NCI-H2196 treated with DMSO at 0.1 percent for 48 hours (cell line): ENCODE measurements around the gene C19orf25.

Experiments used
- DNase-seq: peaks from one replicate; lab custom pipeline; 2025; ENCODE audit not compliant: unreplicated experiment; lab: John Stamatoyannopoulos, UW

C19orf25 gene

DNA sequence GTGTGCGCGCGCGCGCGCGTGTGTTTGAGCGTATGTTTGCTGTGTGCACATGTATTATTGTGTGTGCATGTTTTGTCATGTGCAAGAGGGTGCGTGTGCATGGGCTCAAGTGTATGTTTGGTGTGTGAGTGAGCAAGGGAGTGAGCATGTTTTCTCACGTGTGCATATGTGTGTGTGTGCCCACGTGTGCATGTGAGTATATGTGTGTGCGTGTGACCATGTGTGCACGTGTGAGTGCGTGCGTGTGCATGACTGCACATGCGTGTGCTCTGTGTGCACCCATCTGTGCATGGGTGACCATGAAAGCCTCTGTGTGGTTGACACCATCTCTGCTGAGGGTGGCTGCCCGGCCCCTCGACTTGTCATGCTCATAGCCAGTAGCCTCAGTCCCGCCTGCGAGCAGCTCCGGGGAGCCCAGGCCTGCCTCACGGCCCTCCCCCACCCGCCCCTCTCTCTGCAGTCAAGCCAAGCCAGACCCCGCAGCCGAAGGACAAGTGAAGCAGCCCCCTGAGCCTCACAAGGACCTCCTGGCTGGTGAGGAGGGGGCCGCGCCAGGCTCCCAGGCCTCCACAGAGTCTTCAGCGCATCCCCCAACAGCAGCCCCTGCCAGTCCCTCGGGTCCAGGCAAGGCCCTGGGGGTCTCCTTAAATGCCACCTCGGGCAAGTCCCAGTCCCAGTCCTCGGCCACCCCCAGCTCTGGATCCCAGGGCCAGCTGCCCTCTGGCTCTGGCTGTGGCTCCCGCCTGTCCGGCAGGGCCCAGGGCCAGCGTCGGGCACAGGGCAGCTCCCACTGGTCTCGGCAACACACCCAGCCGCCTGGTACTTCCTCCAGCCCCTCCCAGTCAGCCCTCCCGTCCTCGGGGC is 17.9 kb upstream of the C19orf25 start:
- DNase-seq, result no peak

DNA sequence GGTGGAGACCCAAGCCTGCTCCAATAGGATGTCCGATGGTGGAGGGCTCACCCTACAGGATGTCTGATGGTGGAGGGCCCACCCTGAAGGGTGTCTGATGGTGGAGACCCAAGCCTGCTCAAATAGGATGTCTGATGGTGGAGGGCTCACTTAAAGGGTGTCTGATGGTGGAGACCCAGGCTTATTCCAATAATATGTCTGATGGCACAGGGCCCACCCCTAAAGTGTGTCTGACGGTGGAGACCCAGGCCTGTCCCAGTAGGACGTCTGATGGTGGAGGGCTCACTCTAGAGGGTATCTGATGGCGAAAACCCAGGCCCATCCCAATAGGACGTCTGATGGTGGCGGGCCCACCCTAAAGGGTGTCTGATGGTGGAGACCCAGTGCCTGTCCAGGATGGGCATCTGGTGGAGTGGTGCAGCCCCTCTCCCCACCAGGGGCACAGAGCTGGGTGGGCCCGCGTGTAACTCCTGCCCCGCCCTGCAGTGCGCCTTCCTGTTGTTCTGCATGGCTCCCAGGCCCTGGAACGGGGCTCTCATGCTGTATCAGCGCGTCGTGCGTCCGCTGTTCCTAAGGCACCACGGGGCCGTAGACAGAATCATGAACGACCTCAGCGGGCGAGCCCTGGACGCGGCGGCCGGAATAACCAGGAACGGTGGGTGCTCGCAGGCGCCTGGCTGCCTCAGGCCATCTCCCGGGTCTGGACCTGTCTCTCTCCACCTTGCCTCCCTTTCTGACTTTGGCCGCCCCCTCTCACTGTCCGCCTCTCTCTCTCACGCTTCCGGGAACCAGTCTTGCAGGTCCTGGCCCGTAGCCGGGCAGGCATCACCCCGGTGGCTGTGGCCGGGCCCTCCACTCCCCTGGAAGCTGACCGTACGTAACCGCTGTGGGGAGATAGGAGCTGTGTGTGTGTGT is 17.0 kb upstream of the C19orf25 start:
- DNase-seq, result no peak

DNA sequence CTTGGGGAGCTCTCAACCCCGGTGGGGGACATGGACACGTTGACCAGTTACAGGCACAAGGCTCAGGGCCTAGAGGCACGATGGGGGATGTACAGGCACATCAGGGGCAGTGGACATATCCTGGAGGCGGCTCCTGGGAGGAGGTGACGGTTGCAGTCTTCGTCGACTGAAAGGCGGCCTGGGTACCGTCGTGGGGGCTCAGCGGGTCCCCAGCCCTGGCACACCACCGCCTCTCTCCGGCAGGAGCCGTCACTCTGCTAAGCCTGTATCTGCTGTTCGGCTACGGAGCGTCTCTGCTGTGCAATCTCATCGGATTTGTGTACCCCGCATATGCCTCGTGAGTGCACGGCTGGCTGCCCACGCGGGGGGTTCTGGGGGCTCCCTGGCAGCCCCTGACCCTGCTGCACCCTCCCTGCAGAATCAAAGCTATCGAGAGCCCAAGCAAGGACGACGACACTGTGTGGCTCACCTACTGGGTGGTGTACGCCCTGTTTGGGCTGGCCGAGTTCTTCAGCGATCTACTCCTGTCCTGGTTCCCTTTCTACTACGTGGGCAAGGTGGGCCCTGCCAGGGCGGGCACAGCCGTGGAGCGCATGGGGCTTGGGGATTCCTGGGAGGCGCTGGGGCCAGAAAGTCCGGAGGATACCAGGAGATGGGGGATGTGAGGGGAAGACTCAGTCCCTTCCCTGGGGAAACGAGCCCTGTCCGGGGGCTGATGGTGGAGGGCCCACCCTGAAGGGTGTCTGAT is 16.2 kb upstream of the C19orf25 start:
- no peak for DNase-seq

DNA sequence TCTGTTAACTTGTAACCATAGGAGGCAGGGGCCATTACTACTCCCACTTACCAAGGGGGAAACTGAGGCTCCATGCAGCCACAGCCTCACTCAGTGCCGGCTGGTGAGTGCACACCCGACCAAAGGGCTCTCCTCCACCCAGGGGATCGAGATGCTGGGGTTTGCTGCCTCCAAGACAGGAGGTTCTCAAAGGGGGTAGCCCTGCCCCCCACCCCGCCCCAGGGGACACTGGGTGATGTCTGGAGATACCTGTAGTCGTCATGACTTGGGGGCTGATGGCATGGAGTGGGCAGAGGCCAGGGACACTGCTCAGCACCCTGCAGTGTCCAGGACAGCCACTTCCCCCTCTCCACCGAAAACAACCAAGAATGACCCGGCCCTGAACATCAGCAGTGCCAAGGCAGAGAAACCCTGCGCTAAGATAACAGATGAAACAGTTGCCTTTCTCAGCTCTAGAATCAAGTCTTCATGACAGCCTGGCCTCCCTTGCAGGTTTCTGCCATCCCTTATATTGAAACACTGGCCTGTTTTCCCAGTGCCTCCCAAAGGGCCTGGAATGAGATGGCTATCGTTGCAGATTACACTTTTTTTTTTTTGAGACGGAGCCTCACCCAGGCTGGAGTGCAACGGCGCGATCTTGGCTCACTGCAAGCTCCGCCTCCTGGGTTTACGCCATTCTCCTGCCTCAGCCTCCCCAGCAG is 15.2 kb upstream of the C19orf25 start:
- no peak for DNase-seq

DNA sequence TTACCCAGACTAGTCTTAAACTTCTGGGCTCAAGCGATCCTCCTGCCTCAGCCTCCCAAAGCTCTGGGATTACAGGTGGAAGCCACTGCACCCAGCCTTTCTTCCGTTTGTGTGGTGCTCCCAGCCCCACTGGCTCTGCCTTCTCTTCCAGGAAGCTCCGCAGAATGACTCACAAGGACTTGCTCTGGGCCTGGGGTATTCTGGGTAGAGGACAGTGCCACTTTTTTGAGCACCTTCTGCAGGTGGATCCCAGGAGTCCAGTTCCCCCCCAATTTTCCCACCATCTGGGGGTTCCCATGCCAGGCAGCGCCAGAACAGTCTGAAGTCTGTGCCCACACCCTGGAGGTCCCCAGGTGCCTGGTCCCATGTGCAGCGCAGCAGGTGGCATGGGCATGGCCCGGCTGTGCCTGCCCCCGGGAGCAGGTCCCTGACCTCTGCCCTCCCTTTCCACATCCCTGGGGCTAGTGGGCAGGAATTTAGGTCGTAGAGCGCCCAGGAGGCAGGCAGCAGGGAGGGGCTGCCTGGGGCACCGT is 13.5 kb upstream of the C19orf25 start:
- DNase-seq, result no peak

DNA sequence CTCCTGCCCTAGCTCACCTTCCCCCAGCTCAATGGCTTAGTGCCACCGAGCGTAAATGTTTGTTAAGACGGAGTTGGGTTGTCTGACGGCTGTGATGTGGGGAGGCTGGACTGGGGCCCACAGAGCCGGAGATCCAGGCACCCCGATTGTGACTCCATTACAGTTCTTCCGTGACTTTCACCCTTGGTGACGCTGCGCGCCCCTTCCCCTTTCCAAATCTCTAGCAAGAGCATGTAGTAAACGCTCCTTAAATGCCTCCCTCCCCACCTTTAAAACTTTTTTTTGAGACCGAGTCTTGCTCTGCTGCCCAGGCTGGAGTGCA is 12.8 kb upstream of the C19orf25 start:
- no peak for DNase-seq

DNA sequence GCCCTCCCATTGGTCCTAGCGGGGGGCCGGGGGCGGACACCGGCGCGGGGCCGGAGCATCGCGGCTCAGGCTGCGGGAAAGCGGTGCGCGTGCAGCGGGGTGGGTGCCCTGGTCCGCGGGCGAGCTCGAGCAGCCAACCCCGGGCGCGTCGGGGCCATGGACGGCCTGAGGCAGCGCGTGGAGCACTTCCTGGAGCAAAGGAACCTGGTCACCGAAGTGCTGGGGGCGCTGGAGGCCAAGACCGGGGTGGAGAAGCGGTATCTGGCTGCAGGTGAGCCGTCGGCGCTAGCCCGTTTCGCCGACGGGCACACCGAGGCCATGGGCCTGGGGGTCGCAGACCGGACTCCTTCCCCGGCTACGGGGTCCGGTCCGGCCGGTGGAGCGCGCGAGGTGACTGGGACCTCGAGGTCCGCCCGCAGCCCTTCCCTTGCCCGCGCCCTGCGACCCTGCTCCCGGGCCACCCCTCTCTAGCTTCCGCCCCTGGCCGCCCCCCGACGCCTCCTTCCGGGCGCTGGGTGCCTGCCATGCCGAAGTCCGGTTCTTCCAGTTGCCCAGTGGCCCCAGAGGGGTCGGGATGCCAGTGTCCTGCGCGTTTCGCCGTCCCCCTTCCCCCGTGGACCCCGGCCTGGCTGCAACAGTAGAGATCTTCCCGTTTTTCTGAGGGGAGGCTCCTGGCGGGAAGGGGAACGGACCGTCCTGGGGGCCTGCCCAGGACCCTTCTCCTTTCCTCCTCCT is 12.3 kb upstream of the C19orf25 start, which contains the start of gene REEP6:
TSS of gene REEP6 (plus strand) at position 68 of the 735 bp plus-strand sequence. CDS start at position 157, 89 bp downstream.
- DNase-seq, result no peak

DNA sequence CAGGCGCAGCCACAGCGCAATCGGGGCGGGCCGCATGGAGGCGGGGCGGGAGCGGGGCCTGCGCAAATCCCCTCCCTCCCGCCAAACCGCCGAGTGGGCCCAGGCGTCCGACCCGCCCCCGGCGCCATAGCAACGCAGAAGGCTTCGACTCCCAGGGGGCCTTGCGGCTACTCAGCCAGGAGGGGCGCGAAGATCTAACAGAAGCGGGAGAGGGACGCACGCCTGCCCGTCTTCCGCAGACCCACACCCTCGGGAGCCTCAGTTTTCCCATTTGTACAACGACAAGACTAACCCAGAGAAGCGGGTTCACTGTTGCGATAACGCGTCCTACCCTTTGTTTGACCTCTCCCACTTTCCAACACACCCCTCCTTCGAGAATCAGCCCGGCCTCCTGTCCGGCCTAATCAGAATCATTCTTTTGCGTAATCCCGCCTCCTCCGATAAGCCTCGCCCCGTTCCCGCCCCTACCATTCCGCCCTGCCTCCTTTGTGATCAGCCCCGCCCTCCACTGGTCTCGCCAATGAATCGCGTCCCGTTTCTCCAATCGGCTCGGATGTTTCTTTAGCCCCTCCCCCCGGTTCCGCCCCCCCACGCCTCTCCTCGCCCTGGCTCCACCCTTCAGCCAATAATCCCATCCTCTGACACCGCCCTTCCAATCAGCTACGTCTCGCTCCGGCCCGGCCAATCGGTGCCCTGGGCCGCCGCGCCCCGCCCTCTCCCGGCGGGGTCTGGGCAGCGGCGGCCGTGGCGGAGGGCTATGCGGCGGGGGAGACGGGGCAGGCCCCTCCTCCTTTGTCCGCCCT is 11.5 kb upstream of the C19orf25 start, which contains the start of gene PCSK4:
TSS of gene PCSK4 (minus strand) at position 40 of the 803 bp plus-strand sequence. CDS start at position 36, 4 bp downstream.
- peak; percentile 100 for DNase-seq

DNA sequence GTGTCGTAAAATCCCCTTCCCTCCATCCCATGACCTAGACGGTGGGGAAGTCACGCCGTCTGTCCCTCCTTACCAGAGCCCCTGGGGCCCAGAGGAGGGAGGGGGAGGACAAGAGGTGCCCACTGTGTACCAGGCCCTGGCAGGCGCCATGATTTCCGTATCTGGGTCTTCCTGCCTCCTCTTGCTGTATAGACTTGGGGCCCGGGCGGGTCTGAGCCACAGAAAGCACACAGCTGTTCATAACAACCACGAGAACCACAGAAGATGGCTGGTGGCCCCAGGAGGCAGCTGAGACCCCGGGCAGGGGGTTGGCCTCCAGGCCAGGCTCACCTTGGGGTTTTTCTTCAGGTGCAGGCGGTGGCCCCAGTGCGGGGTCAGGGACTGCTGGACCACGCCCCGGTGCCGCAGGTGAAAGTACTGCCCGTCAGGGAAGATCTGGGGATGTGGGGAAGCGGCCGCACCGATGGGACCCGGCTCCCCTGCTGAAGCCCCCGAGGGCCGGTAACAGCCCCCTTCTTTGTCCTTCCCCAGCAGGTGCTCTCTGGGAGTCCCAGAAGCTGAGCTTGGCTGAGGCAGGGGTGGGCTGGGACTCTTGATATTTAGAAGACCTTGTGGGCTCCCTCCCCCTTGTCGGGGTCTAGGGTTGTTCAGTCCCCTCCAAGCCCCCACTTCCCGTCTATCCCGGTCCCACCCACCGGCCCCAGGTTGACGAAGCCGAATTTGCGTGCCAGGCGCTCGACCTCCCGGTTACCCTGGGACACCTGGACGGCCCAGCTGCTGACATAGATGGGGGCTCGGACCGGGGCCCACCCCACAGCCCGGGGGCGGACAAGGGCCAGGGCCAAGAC is 10.7 kb upstream of the C19orf25 start:
- DNase-seq, result no peak

DNA sequence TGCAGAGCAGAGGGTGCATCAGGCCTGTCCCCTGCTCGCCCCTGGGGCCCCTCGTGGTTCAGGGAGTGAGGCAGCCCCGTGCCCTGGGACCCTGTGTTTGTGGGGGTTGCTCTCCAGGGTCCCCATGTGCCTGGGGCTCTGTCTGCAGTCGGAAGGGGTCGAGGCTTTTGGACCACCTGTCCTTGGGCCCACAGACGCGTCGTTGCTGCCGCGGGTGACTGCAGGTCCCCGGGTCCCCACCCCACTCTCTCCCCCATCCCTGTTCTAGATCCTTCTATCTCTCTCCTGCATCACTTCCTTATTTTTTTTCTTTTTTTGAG is 9.2 kb upstream of the C19orf25 start:
- DNase-seq, result no peak

DNA sequence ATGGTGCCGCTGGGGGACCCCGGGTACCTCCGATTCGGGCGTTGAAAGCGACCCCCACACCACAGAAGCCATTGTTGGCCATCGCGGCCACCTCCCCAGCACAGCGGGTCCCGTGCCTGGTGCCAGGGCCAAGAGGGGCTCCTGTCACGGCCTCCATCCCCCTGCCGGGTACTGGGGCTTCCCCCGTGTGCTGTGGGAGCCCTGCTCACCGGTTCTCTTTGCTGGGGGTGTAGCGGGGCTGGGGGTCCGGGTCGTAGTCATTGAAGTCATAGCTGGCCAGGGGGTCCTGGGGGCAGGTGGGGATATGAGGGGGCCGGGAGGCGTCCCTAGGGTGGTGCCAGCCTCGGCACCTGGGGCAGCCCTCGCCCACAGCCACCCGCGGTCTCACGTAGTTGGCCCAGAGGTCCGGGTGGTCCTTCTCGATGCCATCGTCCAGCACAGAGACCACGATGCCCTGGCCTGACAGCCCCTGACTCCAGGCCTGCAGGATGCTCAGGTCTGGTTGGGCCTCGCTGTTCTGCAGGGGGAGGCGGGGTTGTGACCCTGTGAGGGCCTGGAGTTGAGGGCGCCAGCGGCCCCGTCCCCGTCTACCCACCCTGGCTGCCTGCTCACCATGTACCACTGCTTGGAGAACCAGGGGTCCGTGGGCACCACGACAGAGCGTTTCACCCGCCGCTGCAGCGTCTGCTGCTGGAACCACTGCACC is 8.7 kb upstream of the C19orf25 start:
- DNase-seq, result no peak

DNA sequence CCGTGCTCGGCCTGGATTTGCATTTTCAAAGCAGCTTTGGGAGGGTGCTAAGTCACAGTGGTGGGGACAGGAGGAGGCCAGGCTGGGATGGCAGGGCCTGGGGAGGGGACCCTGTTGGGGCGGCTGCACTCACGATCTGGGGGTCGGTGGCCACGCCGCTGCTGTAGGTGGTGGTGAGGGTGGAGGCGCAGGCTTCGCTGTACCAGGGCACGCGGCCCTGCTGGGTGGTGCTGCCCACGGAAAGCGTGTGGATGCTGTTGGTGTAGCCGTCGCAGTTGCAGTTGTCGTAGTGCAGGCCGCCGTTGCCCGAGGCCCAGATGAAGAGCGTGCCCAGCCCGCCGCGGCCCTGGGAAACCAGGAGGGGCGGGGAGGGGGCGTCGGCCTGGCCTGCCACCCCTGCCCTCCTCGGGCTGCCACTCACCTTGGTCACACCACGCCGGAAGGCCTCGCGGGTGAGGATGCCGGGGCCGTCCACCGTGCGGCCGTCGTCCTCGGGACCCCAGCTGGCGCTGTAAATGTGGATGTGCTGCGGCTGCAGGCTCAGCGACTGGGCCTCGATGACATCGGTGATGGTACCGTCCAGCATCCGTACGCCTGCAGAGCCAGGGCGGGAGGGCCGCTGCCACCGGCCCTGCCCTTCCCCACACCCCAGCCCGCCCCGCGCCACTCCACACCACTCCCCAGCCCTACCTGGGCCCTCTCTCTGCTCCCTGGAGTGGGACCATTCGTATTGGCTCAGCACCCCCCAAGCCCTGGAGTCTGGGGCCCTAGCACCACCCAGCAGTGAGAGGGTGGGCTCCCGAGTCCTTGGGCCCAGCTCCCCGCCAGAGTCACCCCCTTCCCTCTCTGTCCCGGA is 7.9 kb upstream of the C19orf25 start:
- no peak for DNase-seq

DNA sequence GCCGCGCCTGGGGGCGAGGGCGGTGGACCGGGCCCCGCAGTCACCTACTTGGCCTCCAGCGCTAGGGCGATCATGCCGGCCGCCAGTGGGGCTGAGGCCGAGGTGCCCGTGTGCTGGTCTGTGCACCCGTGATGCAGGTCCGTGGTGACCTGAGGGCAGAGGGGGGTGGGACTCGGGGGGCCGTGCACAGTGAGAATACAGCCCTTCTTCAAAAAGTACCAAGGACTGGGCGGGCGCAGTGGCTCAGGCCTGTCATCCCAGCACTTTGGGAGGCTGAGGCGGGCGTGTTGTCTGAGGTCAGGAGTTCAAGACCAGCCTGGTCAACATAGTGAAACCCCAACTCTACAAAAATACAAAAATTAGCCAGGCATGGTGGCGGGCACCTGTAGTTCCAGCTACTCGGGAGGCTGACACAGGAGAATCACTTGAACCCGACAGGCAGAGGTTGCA is 5.0 kb upstream of the C19orf25 start:
- DNase-seq, result no peak

DNA sequence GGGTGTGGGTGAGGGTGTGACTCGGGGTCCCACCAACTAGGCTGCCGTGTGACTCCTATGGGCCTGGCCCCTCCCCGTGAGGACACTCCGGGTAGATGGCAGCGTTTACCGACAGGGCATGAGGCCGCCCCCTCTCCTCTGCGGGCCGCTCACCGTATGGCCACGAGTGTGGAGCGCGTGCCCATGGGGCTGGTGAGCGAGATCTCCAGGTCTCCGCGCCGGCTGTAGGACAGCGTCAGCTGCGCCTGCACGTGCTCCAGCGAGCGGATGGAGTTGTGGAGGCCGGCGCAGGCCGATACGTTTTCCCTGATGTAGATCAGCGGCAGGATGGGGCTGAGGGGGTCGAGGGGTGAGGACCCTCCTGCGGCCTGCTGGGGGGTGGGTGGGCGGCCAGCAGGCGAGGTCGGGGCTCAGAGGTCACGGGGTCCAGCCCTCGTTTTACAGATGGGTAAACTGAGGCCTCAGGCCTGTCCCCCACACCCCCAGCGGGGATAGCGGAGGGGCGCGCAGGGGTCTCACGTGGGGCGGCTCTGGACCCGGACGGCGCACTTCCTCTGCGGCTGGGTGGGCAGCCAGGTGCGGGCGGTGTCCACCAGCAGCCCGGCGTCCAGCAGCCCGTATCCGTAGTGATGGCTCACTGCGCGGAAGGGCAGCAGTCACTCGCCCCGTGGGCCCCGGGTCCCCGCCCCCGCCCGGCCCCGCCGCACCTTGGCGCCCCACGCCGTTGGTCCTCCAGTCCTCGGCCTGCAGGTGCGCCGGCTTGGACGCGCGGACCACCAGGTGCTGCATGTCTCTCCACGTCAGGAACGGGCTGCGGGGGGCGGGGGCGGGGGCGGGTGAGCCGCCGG is 4.3 kb upstream of the C19orf25 start:
- DNase-seq, result no peak

DNA sequence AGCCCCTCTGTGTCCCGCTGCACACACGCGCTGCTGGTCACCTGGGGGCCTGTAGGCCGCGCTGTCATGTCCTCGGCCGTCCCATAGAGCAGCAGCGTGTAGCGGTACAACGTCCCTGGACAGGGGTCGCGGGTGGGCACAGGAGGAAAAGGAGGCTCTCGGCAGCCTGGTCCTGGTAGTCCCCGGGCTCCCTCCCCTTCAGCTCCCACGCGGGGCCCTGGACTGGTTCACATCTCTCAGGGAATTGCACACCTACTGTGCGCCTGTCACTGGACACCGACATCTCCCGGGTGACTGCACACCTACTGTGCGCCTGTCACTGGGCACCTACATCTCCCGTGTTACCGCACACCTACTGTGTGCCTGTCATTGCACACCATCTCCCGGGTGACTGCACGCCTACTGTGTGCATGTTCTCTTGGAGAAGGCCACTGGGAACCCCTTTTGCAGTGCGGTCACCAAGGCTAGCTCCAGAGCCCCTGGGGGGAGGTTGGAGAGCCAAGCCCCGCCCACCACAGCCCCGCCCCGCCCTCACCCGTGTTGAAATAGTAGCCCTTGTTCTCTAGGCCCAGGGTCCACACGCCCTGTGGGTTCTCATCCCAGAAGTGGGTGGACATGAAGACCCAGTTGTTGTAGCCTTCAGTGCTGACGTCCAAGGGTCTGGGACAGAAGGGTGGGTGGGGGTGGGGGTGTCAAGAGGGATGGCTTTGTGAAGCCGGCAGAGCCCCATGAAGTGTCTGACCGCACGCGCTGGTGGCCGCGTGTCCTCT is 3.5 kb upstream of the C19orf25 start:
- DNase-seq, result no peak
